Prostate gland (tissue), 2 donors: ENCODE measurements around the gene SGK1.

Experiments used
- POLR2A ChIP-seq: fragments of 450-650 bp; IDR thresholded peaks from one replicate; pipeline ENCODE4 v1.6.1; 2016; ENCODE audit warnings: antibody characterized with exemption, mild to moderate bottlenecking
- TF ChIP-seq, protein P1 (sequence below), 4 experiments: fragments of 200-600 bp in 2 of 4; fragments of 450-650 bp in 2 of 4; sonication (generic) in 2 of 4; IDR thresholded peaks; 1 replicate in 3 of 4; 2 replicates in 1 of 4; pipeline ENCODE4 v1.5.1; 2016 to 2019; ENCODE audit warnings: antibody characterized with exemption in 4 of 4, mild to moderate bottlenecking in 2 of 4, moderate library complexity in 2 of 4

DNA sequence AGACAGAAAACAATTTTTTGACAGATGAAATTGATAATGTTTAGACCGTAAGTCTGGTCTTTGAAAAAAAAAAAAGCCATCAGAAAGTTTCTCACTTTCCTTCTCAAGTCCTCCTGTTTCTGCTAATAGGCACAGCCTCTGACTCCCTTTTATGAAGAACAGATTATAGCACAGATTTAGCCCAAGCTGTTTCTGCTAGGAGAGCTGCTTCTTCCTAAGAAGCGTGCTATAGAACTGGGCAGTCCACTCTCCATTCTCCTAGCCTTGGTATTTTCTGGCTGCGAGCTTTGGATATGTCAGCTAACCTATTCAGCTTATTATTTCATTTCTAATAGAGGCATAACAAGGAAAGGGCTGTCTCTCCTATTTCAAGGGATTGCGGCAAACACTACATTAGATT, 112.5 kb downstream of the SGK1 start:
- TF ChIP-seq, protein P1, sequence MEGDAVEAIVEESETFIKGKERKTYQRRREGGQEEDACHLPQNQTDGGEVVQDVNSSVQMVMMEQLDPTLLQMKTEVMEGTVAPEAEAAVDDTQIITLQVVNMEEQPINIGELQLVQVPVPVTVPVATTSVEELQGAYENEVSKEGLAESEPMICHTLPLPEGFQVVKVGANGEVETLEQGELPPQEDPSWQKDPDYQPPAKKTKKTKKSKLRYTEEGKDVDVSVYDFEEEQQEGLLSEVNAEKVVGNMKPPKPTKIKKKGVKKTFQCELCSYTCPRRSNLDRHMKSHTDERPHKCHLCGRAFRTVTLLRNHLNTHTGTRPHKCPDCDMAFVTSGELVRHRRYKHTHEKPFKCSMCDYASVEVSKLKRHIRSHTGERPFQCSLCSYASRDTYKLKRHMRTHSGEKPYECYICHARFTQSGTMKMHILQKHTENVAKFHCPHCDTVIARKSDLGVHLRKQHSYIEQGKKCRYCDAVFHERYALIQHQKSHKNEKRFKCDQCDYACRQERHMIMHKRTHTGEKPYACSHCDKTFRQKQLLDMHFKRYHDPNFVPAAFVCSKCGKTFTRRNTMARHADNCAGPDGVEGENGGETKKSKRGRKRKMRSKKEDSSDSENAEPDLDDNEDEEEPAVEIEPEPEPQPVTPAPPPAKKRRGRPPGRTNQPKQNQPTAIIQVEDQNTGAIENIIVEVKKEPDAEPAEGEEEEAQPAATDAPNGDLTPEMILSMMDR (IDR thresholded peaks at IDR 0.05), result no peak
- TF ChIP-seq POLR2A, result no peak
